H9 (cell line): ENCODE data around the gene CCNY. TPM values are rescaled to one million over a fixed set of nuclear protein-coding genes. Genes with fewer than 3 reads are reported as not detected.

ENCODE experiments used
- DNase-seq: peaks from one replicate; pipeline ENCODE4 v3.0.0-alpha.2; 2017
- H2AFZ ChIP-seq: one replicate; pipeline ENCODE4 v1.6.1; 2013; ENCODE audit warnings: mild to moderate bottlenecking, low read length, control low read depth, moderate library complexity
- H2AK5ac ChIP-seq: 2 replicates; pipeline ENCODE4 v1.6.1; 2013; ENCODE audit warnings: low read length, control low read depth, mixed read lengths; ENCODE audit not compliant: insufficient read length
- H2BK120ac ChIP-seq: one replicate; pipeline ENCODE4 v1.6.1; 2013; ENCODE audit warnings: low read depth, mild to moderate bottlenecking, low read length, control low read depth, inconsistent platforms; ENCODE audit not compliant: poor library complexity, severe bottlenecking
- H2BK12ac ChIP-seq: 2 replicates; pipeline ENCODE4 v1.6.1; 2013; ENCODE audit warnings: low read length, control low read depth, mixed read lengths, low read depth; ENCODE audit not compliant: insufficient read length
- H2BK15ac ChIP-seq: 2 replicates; pipeline ENCODE4 v1.6.1; 2013; ENCODE audit warnings: low read depth, low read length, control low read depth
- H2BK20ac ChIP-seq: one replicate; pipeline ENCODE4 v1.6.1; 2013; ENCODE audit warnings: low read depth, mild to moderate bottlenecking, low read length, control low read depth, inconsistent platforms; ENCODE audit not compliant: poor library complexity, severe bottlenecking
- H2BK5ac ChIP-seq: 2 replicates; pipeline ENCODE4 v1.6.1; 2013; ENCODE audit warnings: low read length, control low read depth, mixed read lengths; ENCODE audit not compliant: insufficient read length
- H3K14ac ChIP-seq: 2 replicates; pipeline ENCODE4 v1.6.1; 2013; ENCODE audit warnings: low read length, control low read depth; ENCODE audit not compliant: insufficient read depth
- H3K18ac ChIP-seq: 2 replicates; pipeline ENCODE4 v1.6.1; 2013; ENCODE audit warnings: low read depth, mild to moderate bottlenecking, mixed read lengths, low read length, control low read depth; ENCODE audit not compliant: insufficient read length
- H3K23ac ChIP-seq: 2 replicates; pipeline ENCODE4 v1.6.1; 2013; ENCODE audit warnings: low read length, control low read depth, mixed read lengths, low read depth; ENCODE audit not compliant: insufficient read length
- H3K23me2 ChIP-seq: 2 replicates; pipeline ENCODE4 v1.6.1; 2013; ENCODE audit warnings: low read depth, mild to moderate bottlenecking, mixed read lengths, low read length, control low read depth; ENCODE audit not compliant: insufficient read length, poor library complexity, severe bottlenecking
- H3K27ac ChIP-seq: 2 replicates; pipeline ENCODE4 v1.5.1; 2013; ENCODE audit warnings: low read length, control low read depth, mixed read lengths, low read depth; ENCODE audit not compliant: insufficient read length
- H3K27me3 ChIP-seq: 2 replicates; pipeline ENCODE4 v1.6.1; 2013; ENCODE audit warnings: low read length, control low read depth, inconsistent platforms; ENCODE audit not compliant: insufficient read depth
- H3K4ac ChIP-seq: 2 replicates; pipeline ENCODE4 v1.6.1; 2013; ENCODE audit warnings: low read depth, mild to moderate bottlenecking, control low read depth, inconsistent platforms, low read length, moderate library complexity
- H3K4me1 ChIP-seq: 2 replicates; pipeline ENCODE4 v1.6.1; 2013; ENCODE audit warnings: low read length, control low read depth, inconsistent platforms; ENCODE audit not compliant: insufficient read depth
- H3K4me2 ChIP-seq: 2 replicates; pipeline ENCODE4 v1.6.1; 2013; ENCODE audit warnings: low read length, control low read depth, mixed read lengths; ENCODE audit not compliant: insufficient read length, insufficient read depth
- H3K56ac ChIP-seq: 2 replicates; pipeline ENCODE4 v1.6.1; 2013; ENCODE audit warnings: low read depth, mild to moderate bottlenecking, mixed read lengths, low read length, control low read depth; ENCODE audit not compliant: insufficient read length
- H3K79me1 ChIP-seq: 2 replicates; pipeline ENCODE4 v1.6.1; 2013; ENCODE audit warnings: low read depth, mild to moderate bottlenecking, moderate library complexity, low read length, control low read depth, inconsistent platforms; ENCODE audit not compliant: insufficient read depth, poor library complexity, severe bottlenecking
- H3K79me2 ChIP-seq: 2 replicates; pipeline ENCODE4 v1.6.1; 2013; ENCODE audit warnings: low read length, control low read depth, inconsistent platforms; ENCODE audit not compliant: insufficient read depth
- H3K9ac ChIP-seq: 2 replicates; pipeline ENCODE4 v1.6.1; 2013; ENCODE audit warnings: low read length, control low read depth, mixed read lengths; ENCODE audit not compliant: insufficient read length; ENCODE audit errors: extremely low read depth
- H3K9me3 ChIP-seq: one replicate; pipeline ENCODE4 v1.6.1; 2013; ENCODE audit warnings: low read depth, low read length, inconsistent platforms; ENCODE audit not compliant: control insufficient read depth
- H3T11ph ChIP-seq: one replicate; pipeline ENCODE4 v1.6.1; 2013; ENCODE audit warnings: mild to moderate bottlenecking, low read length, control low read depth, inconsistent platforms
- H4K20me1 ChIP-seq: one replicate; pipeline ENCODE4 v1.6.1; 2013; ENCODE audit not compliant: control insufficient read depth, insufficient read length, insufficient read depth
- H4K5ac ChIP-seq: 2 replicates; pipeline ENCODE4 v1.6.1; 2013; ENCODE audit warnings: low read depth, mild to moderate bottlenecking, mixed read lengths, low read length, control low read depth; ENCODE audit not compliant: insufficient read length
- H4K8ac ChIP-seq: replicated peaks from 2 replicates; pipeline ENCODE4 v1.6.1; 2013; ENCODE audit warnings: low read length, control low read depth, mixed read lengths, low read depth; ENCODE audit not compliant: insufficient read length
- H4K91ac ChIP-seq: 2 replicates; pipeline ENCODE4 v1.6.1; 2013; ENCODE audit warnings: low read depth, mild to moderate bottlenecking, moderate library complexity, mixed read lengths, low read length, control low read depth; ENCODE audit not compliant: insufficient read length
- H3K27ac Mint-ChIP-seq, 3 experiments: 2 replicates in 2 of 3; 3 replicates in 1 of 3; pipeline ENCODE4 v1.8.0; 2020 to 2021; ENCODE audit warnings: mixed read lengths in 3 of 3, mild to moderate bottlenecking in 1 of 3, moderate library complexity in 1 of 3
- H3K27me3 Mint-ChIP-seq: 2 replicates; pipeline ENCODE4 v1.8.0; 2021; ENCODE audit warnings: low read depth, mild to moderate bottlenecking, moderate library complexity, mixed read lengths
- H3K36me3 Mint-ChIP-seq, 3 experiments: 2 replicates in 2 of 3; 3 replicates in 1 of 3; pipeline ENCODE4 v1.8.0; 2020 to 2021; ENCODE audit warnings: low read depth in 3 of 3, mixed read lengths in 3 of 3; ENCODE audit not compliant: insufficient read depth in 1 of 3
- H3K4me1 Mint-ChIP-seq, 2 experiments: 2 replicates each; pipeline ENCODE4 v1.8.0; 2020; ENCODE audit warnings: mixed read lengths in 2 of 2
- H3K4me3 Mint-ChIP-seq, 2 experiments: 2 replicates in 1 of 2; 3 replicates in 1 of 2; pipeline ENCODE4 v1.8.0; 2020 to 2021; ENCODE audit warnings: mild to moderate bottlenecking in 2 of 2, mixed read lengths in 2 of 2, moderate library complexity in 1 of 2
- H3K9me3 Mint-ChIP-seq, 2 experiments: 2 replicates in 1 of 2; 3 replicates in 1 of 2; pipeline ENCODE4 v1.8.0; 2020; ENCODE audit warnings: mild to moderate bottlenecking in 2 of 2, mixed read lengths in 2 of 2, moderate library complexity in 1 of 2
- WGBS: extraction: QIAGEN DNeasy Blood & Tissue Kit; methylation state at CpG from one replicate; pipeline ENCODE4 v1.1.7; 2013; ENCODE audit warnings: missing lambda C conversion rate, low lambda C conversion rate, mixed read lengths; ENCODE audit not compliant: insufficient read length; ENCODE audit errors: extremely low coverage; 5-methylcytosine and 5-hydroxymethylcytosine counted together
- total RNA-seq: library from RNA; stranded (reverse); gene quantifications from 2 replicates; pipeline ENCODE4 v1.2.1, GENCODE V29; 2021
- TF ChIP-seq, protein P1 (sequence below): fragments of 200-600 bp; sonication (generic); conservative IDR thresholded peaks from 3 replicates; pipeline ENCODE4 v1.8.0; 2021; ENCODE audit warnings: antibody characterized with exemption, mild to moderate bottlenecking

The CCNY gene
- total RNA-seq, 1 experiment from 2014 or later, result 62.1 TPM

DNA sequence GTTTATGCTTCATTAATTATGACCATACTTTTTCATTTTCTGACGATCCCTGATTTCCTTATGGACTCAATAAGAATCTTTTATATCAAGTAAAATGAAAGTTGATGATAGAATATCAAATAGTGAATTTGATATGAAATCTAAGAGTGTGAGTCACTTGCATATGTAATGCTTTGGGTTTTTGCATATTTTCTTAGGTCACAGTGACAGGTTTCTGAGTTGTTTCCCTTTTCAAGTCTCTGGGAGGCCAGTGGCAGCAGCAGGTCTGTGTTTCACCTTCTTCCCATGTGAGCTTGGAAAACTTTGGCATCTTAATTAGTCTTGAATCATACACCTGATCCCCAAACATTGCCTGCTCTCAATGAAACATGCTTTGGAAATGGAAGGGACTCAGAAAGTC lies 234.1 kb downstream of the CCNY start:
- Histone ChIP-seq H3K14ac (no peak overlapping the region), H2BK12ac (no peak overlapping the region), H2BK5ac (no peak overlapping the region), H2BK20ac (no peak overlapping the region), H4K8ac (no peak overlapping the region), H2AK5ac (no peak overlapping the region), H3K4me2 (no peak overlapping the region), H4K91ac (no peak overlapping the region), H3K23ac (no peak overlapping the region), H3K18ac (no peak overlapping the region), H3K4ac (no peak overlapping the region), H2AFZ (no peak overlapping the region), H4K5ac (no peak overlapping the region), H3K4me1 (no peaks in the 10 kb centered on the region), H3K79me1 (no peaks in the 10 kb centered on the region), H3T11ph (no peak overlapping the region), H3K23me2 (no peaks in the 10 kb centered on the region), H3K9ac (no peak overlapping the region), H3K27me3 (no peaks in the 10 kb centered on the region), H3K56ac (no peak overlapping the region), H3K9me3 (no peaks in the 10 kb centered on the region), H3K27ac (no peak overlapping the region), H2BK15ac (no peak overlapping the region), H3K79me2 (no peaks in the 10 kb centered on the region), H2BK120ac (no peak overlapping the region), H4K20me1 (no peaks in the 10 kb centered on the region)
- H3K4me1 Mint-ChIP-seq, result peaks cover 13% of the 10 kb centered on the region in 2 experiments
- TF ChIP-seq, protein P1, sequence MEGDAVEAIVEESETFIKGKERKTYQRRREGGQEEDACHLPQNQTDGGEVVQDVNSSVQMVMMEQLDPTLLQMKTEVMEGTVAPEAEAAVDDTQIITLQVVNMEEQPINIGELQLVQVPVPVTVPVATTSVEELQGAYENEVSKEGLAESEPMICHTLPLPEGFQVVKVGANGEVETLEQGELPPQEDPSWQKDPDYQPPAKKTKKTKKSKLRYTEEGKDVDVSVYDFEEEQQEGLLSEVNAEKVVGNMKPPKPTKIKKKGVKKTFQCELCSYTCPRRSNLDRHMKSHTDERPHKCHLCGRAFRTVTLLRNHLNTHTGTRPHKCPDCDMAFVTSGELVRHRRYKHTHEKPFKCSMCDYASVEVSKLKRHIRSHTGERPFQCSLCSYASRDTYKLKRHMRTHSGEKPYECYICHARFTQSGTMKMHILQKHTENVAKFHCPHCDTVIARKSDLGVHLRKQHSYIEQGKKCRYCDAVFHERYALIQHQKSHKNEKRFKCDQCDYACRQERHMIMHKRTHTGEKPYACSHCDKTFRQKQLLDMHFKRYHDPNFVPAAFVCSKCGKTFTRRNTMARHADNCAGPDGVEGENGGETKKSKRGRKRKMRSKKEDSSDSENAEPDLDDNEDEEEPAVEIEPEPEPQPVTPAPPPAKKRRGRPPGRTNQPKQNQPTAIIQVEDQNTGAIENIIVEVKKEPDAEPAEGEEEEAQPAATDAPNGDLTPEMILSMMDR, result no peak
- no peak for DNase-seq
- H3K9me3 Mint-ChIP-seq, result no peaks in the 10 kb centered on the region; a peak in 1 of 5 replicates
- no peaks in the 10 kb centered on the region for H3K27me3 Mint-ChIP-seq
- H3K27ac Mint-ChIP-seq, result no peak overlapping the region
- peaks cover 13 to 42% (median 15%) of the 10 kb centered on the region in 3 experiments for H3K36me3 Mint-ChIP-seq
- WGBS, result no CpG with 5 or more reads among the region's 1 CpG
- no peak overlapping the region for H3K4me3 Mint-ChIP-seq
